ENCODE data around the gene BCL11B.
A peak's percentile ranks its signal among the peaks of the same experiment; 100 is the strongest.

The BCL11B gene

DNA sequence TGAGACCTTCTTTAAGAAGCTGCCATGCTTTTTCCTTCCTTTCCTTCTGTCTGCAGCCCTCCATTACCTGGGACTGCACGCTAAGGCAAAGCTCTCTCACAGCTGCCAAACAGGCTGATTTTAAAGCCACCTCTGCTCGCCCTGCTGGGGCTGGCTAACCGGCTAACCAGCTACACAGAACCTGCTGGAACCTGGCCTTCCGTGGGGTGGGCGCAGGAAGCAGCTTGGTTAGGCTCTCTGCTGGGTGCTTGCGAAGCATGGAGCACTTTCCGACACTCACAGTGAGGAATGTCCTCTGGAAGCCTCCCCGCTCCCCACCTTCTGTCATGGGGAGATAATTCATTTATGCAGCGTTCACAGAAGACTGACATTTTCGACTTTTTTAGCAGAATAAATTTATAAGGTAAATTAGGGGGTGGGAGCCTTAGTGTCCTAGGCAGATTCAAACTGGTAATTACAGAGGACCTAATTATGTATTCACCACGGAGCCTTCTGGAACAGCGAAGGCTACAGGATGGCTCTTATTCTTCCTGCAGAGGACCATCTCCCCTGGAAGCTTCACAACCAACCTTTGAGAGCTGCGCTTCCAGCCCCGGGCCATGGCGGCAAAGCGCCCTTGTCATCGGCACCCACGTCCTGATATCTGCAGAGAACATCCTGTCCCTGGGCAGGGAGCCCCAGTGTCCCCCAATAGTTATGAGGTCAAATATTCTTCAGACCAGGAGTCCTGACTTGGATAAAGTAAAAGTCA is 12.4 kb upstream of the BCL11B start:
- DNase-seq: no peak

DNA sequence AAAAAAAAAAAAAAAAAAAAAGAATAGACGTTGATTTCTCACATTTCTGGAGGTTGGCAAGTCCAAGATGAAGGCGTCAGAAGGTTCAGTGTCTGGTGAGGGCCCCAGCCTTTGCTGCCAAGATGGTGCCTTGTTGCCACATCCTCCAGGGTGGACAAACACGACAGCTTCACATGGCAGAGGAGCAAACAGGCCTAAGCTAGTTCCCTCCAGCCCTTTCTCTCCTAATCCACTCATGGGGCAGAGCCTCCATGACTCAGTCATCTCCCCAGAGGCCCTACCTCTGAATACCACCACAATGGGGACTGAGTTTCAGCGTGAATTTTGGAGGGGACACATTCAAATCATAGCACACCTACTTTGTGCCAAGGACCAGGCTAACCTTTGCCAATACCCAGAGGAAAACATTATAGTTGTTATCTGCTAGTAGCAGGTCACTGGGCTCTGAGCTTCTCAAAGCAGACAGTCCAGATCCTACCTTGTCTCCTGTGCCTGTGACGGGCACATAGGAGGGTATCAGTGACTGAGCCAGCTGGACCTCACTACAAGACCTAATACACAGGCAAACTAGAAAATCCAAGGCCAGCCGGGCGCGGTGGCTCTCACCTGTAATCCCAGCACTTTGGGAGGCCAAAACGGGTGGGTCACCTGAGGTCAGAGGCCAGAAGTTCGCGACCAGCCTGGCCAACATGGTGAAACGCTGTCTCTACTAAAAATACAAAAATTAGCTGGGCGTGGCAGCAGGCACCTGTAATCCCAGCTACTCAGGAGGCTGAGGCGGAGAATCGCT is 10.5 kb upstream of the BCL11B start:
- no peak for DNase-seq

DNA sequence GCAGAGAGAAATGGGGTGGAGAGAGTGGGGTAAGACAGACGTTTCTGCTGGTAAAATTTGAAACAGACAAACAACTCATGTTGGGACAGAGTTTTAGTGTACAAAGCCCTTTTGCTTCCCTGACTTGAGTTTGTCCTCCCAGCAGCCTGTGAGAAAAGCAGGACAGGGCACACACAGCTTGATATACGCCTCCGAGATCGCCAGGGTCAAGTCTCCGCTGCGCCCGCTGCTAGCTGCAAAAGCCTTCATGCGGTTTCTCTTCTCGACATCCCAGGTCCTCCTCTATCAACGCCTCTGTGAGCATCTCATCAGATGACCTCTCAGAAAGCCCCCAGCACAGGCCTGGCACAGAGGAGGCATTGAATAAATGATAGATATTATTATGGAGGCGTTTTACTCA is 9.4 kb upstream of the BCL11B start:
- no peak for DNase-seq

DNA sequence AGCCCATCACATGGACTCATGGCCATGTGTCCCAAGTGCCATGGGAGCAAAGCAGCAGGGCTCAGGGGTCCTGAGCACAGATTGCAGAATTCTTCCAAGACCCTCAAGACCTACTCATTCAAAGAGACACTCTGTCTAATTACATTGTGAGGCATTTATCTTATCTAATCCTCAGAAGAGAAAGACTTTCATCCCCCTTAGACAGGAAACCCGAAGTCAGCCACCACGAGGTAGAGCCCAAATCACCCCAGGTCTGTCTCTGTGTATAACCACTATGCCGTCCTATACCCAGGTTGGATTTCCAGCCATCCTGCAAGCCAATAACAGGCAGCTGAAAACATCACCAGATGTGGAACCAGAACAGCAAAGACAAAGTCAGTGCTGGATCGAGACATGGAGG is 8.9 kb upstream of the BCL11B start:
- DNase-seq: peak; percentile 20

DNA sequence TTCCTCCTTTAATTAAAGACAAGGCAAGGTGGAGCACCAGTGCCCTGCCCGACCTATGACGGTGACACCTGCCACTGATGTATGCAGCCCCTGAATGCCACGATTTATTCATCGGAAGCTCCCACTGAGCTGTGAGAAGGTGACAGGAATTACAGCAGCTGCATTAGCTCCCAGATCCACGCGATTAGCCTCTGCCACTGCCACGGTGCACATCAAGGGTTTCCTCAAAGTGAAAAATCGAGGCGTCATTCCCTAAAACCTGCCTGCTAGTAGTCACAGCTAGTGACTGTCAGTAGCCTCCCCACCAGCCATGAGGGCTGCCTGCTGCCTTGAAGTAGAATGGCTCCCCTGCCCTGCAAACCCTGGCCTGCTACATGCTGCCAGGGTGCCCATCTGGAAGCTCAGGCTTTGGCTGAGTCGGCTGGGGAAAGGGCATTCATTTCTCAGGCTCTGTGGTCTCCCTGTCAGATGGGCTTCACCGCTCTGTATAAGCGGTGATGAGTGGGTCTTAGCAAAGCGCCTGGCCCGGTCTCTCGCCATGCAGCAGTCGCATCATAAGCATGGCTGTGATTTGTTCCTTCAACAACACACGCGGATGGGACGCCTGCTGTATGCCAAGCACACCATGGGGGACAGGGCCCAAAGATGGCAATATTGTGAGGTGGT is 8.2 kb upstream of the BCL11B start:
- no peak for DNase-seq

DNA sequence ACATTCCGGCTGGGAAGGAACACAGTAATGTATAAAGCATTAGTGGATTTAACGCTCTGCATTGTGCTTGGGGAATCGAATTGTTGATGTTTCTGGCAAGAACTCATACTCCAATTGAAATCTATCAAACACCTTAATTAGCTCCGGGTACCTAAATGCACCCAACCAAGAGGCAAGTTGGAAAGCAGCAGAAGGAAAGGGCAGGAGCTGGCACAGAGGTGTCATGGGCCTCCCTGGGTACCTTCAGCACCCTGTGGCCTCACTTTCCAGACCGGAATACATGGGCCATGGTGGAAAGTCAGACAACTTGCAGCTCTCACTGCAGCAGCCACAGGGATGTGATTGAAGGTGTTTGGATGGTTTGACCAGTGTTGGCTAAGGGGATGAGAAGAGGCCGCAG is 6.8 kb upstream of the BCL11B start:
- no peak for DNase-seq

DNA sequence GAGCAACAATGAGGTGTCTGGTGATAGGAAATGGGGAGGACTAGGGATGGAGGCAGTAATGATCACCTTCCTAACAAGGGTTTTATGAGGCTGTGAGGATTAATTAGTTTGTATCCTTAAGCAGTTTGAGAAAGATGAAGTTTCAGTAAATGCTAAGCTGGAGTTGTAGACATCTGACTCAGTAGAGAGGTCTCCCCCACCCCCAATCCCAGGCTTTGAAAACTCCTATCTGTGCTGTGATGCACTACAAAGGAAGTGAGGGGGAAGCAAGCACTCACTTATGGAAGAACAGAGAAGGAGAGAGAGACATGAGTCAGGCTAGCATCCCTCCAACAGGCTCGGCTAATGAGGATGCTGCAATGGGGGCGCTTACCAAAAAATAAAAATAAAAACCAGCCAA is 5.5 kb upstream of the BCL11B start:
- DNase-seq: peak; percentile 35

DNA sequence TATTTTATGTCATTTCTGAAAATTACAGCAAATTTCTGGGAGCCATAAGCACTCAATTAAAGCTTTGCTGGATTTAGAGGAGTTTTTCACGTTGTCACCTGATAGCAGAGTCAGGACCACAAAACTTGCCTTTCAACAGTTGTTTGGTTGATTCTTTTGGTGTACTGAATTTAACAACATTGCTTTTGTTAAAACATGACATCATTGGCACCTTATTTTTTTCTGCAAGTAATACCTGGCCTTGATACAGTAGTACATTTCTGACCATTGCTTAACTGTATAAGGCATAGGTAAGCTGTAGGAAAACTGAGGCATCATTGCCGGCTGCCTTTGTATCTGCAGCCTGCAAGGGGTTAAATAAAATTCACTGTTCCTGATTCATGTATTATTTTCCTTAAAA is 4.5 kb upstream of the BCL11B start:
- DNase-seq: no peak

DNA sequence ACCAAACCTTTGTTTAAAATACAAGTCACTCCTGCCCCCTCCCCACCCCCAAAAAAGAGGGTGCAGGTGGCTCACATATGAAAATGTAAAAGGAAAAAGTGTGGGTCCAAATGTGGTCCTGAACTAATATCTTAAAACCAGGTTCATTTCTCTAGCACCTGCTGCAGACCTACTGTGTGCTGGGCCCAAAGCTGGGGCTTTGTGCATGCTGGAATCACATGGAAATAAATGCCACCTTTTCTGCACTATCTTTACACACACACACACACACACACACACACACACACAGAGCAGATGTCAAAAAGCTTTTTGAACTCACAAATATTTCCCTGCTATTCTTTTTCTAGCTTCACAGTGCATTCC is 3.2 kb upstream of the BCL11B start:
- DNase-seq: no peak

DNA sequence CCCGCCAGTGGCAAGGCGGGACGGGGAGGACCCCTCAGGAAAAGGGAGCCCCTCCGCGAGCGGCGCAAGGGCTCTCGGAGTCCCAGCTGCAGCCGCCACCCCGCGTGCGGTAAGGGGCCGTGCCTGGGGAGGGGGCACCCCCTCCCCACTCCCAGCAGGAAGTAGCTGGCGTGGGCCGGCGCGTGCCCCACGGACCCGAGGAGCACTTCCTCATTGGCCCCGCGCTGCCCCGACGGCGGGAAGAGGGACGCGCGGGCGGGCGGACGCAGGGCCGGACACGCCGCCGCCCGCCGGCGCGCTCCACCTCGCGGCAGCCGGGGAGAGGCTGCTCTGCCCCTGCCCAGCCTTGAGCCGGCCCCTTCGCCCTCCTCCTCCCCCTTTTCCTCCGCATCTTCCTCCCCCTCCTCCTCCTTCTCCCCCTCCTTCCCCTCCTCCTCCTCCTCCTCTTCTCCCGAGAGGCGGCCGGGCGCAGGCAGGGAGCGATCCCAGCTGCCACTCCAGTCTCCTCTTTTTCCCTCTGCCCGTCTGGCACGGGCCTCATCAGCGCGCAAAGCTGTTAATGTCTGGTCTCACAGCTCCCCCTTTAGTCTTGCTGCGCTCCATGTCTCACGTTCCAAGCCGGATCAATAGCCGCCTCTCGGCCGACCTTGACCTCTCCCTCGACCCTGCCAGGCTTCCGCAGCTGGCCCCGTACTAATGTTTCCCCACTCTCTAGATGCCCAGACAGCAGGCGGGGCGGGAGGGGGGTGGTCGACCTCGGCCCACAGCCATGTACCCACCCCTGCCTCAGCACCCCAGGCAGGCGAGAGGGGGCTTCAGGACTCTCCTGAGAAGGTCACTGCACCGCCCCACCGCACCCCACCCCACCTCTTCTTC is 2.6 kb upstream of the BCL11B start:
- peak; percentile 98 for DNase-seq

DNA sequence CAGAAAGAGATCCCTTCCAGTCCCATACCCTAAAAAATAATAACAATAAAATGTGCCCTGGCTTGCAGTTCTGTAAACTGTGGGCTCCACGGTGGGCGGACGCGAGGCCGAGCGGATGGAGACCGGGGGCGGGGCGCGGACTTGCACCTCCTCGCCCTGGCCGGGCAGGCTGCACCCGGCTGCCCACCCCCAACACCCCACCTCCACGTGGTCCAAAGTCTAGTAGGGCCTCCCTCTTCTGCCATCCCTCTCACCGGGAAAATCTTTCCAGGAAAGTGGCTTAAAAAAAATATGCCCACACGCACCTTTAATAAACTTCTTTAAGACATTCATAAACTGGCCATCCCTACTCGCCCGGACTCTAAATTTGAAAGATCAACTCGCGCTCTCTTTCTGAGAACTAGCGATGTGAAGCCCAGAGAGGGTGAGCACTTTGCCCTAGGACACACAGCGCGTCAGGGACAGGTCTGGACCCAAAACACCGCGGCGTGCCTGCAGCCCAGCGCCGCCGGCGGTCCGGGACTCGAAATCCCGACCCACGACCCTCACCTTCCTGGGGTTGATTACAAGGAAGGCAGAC is 1.9 kb upstream of the BCL11B start:
- DNase-seq: peak; percentile 57

DNA sequence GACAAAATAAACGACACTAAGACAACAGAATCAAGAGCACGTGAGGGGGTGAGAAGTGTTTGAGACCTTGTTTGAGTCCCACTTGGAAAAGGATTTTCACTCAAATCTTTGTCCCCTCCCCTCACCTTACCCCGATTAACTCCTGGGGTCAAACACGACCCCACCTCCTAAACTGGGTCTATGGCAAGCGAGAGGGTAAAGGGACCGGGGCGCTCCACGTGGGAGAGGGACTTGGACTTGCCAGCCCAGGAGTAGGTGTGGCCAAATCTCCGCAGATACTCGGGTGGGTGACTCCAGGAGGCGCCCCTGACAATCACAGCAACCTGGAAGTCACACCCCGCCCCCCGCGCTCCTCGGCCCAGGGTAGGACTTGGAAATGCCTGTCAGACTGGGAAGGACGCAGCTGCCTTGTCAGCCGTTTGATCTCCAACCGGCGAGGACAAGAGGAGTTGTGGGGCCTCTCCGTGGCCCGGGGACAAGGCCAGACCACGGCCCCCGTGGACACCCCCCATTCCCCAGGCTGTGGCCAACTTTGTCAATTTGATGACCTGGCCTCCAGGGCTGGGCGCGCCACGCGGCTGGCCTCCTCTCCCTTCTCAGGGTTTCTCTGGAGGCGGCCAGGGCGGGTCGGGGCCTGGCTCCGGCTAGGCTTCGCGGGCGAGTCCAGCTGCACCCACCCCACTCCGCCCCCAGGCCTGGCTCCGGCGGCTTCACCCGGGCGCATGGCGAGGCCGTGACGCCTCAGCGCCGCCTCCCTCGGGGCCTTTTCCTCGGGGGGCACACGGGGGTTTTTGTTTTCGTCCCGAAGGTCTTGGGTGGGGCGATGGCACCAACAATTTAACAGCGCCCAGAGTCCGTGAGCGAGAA is 1.1 kb upstream of the BCL11B start:
- DNase-seq: peak; percentile 95

DNA sequence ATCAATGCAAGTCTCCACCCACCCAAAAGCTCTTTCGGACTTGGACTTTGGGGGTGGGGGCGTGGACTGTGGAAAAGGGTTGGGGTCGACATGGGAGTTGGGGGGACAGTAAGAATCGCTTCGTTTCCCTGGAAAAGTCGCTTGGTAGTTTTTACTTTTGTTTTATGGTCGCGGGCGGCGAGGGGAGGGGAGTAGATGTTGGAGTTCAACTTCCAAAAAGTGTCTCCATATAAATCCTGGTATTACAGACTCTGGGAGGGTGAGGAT is 568 bp upstream of the BCL11B start:
- DNase-seq: no peak

DNA sequence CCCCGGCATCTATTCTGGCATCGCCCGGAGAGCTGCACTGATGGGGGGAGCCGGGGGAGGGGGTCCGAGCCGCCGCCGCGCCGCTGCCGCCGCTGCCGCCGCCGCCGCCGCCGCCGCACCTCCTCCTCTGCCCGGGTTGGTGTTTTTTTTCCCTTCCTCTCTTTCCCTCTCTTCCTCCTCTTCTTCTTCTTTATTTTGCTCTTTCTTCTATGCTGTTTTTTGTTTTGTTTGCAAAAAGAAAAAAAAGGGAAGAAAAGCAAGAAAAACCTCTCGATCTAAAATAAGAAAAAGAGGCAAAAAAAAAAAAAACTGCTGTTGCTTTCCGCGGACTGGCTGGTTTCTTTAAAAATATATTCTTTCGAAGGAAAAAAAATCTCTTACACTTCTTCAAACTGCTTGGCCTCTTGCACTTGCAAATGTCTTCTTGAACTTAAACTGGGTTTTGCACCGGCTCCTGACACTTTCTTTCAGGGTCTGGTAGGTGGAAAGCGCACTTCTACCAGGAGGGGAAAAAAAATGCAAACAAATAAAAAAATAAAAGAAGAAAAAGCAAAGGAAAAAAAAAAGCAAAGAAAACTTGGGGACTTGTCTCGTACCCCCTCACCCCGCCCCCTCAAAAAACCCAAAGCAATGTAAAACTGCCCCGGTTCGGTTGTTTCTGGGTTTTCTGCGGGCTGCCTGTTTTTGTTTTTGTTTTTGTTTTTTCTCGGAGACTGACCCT is 616 bp downstream of the BCL11B start:
- DNase-seq: peak; percentile 35

DNA sequence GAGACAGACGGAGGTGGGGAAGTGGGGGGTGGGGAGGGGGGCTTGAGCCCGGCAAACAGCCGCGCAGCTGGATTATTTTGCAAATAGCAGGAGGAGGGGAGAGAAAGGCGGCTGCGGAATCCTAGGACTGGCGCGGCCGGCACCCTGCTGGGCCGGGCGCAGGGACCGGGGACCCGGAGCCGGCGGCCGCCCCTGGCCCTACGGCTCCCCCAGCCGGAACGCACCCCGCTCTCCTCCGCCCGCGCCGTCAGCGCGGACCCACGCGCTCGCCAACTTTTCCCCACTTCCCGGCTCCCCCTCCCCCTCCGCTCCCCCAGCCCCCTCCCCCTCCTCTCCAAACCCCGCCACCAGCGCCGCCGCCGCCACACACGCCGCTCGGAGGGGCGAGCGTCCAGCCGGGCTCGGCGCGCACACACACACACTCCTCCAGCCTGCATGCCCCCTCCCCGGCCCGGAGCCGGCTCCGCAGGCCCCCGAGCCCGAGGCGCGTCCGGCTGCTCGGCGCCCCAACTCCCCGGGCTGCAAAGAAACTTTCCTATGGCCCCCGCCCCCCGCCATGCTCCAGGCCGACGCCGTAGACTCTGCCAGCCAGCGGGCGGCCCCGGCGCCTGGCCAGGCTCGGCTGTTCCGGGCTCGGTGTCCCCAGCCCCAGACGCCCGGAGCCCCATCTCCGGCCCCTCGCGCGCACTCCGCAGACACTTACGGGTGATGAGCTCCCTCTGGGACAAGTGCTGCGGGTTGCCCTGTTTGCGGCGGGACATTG is 1.4 kb downstream of the BCL11B start:
- peak; percentile 86 for DNase-seq

DNA sequence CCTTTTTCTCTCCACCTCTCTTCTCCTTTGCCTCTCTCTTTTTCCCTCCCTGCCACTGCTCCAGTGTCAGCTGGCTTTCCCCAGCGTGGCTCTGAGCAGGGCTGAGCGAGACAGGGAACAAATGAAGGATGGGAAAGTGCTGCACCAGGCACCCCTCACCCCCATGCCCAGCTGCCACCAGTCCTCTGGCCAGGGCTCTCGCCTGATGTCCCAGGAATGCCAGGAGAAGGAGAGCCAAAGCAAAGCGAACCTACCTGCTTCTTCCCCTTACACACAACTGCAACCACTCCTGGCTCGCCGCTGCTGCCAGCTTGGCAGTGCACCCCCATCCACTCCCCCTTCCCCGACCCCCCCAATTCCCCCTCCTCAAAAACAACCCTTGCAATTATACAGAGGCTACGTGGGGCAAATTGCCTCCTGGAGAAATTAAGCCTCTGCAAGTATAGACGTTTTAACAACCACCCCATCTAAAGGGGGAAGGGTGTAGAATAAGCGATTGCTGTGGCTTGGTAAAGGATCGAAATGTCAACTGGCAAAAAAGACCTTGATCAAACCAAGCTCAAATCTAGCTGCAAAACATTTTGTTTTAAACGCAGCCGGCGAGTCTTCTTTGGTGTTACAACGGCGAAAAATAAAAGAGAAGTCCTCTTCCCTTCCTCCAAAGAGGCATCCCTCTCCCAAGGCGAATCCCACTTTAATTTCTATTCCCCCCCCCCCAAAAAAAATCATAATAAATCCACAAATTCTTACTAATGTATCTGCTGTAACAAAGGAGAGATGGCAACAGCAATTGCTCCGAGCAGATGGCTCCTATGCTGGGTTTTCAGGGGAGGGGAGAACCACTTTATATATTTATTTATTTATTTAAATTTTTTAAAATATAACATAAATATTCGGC is 2.9 kb downstream of the BCL11B start:
- DNase-seq: peak; percentile 46

DNA sequence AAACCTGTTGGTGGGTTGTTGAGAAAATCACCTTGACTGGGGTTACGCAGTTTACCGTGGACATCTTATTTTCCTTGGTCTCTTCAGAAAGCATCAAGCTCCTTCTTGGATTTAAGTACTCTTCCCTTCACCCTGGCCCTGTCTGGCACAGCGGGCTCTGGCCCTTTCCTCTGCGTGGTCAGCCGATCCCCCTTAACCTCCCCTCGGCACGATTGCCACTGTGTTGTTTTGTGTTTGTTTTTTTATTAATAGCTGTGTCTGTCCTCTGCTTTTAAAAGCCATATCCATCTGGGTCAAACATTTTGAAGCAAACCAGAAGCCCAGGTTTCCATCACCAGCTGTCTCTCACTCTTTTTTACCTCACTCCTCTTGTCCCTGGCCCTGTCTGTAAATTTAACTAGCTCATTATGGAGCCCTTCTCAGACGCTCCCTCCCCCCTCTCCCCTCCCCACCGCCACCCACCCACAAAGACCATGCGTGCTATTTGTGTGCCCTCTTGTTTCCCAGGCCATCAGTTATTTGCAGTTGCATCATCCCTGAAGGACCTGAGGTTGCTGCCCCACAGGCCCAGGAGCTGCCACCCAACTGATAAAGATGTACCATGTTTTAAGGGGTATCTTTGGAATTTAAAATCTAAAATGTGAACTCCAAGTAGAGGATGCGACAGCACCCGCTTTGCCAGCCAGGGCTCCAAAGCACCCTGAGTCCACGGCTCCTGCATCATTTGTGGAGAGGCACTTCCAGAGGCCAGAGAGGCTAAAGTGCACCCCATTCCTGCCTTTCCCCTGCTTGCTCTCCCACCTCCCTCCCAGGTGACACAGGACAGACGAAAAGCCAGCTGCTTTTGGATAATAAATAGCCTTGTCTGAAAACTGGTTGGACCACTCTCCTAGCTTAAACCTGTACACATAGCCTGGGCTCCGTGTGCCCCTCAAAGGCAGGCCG is 3.9 kb downstream of the BCL11B start:
- peak; percentile 71 for DNase-seq

DNA sequence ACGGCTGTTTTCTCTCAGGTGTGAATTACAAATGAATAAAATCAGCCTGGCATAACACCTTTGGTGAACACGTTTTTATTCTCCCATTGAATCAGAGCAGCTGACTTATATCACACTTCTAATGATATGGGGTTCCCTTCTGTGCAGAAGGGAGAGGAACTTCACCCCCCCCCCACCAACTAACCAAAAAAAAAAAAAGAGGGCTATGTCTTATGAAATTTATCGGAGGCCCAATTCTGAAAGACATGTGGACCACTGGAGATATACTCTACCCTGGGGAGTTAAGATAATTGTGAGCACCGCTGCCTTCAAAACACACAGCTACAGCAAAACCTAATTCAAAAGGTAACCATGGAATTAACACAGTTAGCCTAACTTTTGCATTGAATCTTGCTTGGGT is 4.6 kb downstream of the BCL11B start:
- peak; percentile 35 for DNase-seq

All from NCI-H82 (cell line).